ENCODE data around the gene AEBP2. TPM values are rescaled to one million over a fixed set of nuclear protein-coding genes. Genes with fewer than 3 reads are reported as not detected.
"Not testable (repeated sequence)": the region's sequence is repeated elsewhere in the genome, so short reads cannot be mapped to it uniquely, and the experiment has no call there.

AEBP2 gene
- total and polyA plus RNA-seq, 12 donors, result 5.7 to 31.6 (median 28.2) TPM

DNA sequence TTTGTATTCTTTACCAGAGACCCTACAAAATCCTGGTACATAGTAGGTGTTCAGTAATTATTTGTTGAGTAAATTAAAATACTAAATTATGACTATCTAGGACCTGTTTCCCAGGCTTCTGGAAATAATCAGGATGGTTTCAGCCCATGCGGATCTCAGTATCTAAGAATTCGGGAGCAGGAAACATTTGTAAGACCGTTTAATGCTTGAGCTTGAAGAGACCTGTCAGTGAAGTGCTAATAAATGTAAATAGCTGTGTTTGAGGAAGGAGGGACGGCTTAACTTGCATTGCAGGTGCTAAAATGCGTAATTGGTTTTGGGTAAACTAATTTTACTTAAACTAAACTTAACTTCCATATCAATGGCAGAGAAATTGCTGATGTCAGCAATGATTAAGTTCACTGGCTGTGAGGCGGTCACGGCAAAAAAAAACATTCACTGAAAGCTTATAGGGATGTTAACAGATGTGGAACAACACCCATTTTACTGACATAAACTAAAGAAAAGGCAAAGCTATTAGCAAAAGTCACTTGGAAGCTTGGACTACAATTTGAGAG, 28.6 kb upstream of the AEBP2 start:
- no peaks in the 10 kb centered on the region for H3K36me3 ChIP-seq
- no peak for DNase-seq
- peak overlapping the region in 9 of 10 donors; percentile 5 to 82 (median 39) for H3K27ac ChIP-seq
- H3K27me3 ChIP-seq, result no peaks in the 10 kb centered on the region
- TF ChIP-seq, protein P1, sequence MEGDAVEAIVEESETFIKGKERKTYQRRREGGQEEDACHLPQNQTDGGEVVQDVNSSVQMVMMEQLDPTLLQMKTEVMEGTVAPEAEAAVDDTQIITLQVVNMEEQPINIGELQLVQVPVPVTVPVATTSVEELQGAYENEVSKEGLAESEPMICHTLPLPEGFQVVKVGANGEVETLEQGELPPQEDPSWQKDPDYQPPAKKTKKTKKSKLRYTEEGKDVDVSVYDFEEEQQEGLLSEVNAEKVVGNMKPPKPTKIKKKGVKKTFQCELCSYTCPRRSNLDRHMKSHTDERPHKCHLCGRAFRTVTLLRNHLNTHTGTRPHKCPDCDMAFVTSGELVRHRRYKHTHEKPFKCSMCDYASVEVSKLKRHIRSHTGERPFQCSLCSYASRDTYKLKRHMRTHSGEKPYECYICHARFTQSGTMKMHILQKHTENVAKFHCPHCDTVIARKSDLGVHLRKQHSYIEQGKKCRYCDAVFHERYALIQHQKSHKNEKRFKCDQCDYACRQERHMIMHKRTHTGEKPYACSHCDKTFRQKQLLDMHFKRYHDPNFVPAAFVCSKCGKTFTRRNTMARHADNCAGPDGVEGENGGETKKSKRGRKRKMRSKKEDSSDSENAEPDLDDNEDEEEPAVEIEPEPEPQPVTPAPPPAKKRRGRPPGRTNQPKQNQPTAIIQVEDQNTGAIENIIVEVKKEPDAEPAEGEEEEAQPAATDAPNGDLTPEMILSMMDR (IDR thresholded peaks at IDR 0.05), result no peak
- ATAC-seq, result peak in 1 of 8 donors; percentile 26
- peaks cover 7 to 49% (median 26%) of the 10 kb centered on the region in 9 donors for H3K4me1 ChIP-seq
- H3K4me3 ChIP-seq, result no peak overlapping the region
- intact Hi-C loops (cut with DNase I), result no loop called here
- H3K9me3 ChIP-seq, result no peaks in the 10 kb centered on the region
- WGBS, 2 donors, result 48 to 51% methylated on average over 7 of the region's 7 CpGs

DNA sequence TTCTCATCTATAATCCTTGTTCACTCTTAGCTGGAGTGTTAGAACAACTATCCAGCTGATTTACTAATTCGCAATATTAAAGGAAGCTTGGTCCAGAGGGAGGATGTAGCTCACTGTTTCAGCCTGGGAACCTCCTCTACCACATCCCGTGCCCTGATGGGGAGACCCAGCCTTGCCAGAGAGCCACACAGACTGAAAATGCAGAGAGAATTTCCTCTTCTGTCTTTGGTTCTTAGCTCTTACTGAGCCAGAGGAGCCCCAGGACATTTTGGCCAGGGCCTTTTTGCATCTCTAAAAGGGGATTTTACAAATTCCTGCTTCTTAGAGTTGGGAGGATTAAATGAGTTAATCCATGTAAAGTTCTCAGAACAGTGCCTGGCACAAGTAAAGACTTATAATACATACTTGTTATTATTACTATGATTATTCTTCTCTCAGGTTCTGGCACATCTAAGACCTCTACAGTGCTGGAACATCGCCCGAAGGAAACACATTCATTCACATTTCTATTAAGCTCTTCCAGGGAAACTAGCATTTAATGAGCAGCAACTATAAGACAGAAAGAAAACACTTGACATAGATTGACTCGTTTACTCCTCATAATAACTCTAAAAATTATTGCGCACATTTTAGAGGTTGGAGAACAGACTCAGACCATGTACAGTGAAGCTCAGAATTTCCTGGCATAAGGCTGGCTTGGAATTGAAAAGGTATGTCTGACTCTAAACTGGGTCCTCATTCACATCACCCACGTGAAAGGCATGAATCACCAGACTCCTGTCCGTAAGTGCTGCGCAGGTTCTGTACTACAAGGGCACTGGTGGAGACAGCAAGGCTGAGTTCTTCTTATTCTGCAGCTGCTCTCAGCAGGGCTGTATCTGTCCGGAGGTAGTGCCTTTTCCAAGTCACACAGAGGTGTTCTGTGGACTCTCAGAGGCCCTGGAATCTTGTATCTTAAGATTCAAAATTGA, 27.8 kb upstream of the AEBP2 start:
- TF ChIP-seq, protein P1 (IDR thresholded peaks at IDR 0.05), result no peak
- no peak overlapping the region for H3K4me3 ChIP-seq
- peaks cover 7 to 49% (median 26%) of the 10 kb centered on the region in 9 donors for H3K4me1 ChIP-seq
- H3K27ac ChIP-seq, result peak overlapping the region in 7 of 10 donors; percentile 12 to 82 (median 39)
- no peaks in the 10 kb centered on the region for H3K36me3 ChIP-seq
- no peaks in the 10 kb centered on the region for H3K9me3 ChIP-seq
- ATAC-seq (peak in 7 of 8 donors; percentile 32 to 79 (median 61)), DNase-seq (no peak)
- intact Hi-C loops (cut with DNase I), result no loop called here
- WGBS, 2 donors, result 79% methylated on average over 10 of the region's 10 CpGs
- no peaks in the 10 kb centered on the region for H3K27me3 ChIP-seq

DNA sequence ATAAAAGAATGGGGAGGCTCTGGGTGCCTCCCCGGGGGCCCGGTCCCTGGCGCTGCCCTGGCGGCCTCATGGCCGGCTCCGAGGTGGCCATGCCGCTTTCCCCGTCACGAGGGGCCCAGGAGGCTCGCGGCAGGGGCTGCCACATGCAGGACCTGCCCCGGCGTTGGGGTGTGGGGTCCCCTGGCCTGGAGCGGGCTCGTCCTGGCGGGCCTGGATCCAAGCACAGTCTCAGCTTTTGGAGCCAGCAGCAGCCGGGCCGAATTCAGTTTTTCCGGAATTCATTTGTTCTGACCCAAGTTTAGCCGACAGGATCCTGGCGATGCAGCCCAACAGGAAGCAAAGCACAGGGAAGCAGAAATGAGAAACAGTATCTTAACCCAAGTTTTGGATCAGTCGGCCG, 26.4 kb upstream of the AEBP2 start:
- DNase-seq (peak in 1 of 2 donors; percentile 26), ATAC-seq (peak in 5 of 8 donors; percentile 28 to 56 (median 46))
- Histone ChIP-seq H3K9me3 (no peaks in the 10 kb centered on the region), H3K27me3 (no peaks in the 10 kb centered on the region), H3K4me1 (peaks cover 7 to 49% (median 26%) of the 10 kb centered on the region in 9 donors), H3K36me3 (no peaks in the 10 kb centered on the region), H3K27ac (peak overlapping the region; percentile 40 to 82 (median 57)), H3K4me3 (peak overlapping the region in 5 of 10 donors; percentile 16 to 38 (median 28))
- WGBS, 2 donors, result 60 to 62% methylated on average over 23 of the region's 23 CpGs
- intact Hi-C loops (cut with DNase I), result no loop called here
- TF ChIP-seq, protein P1 (IDR thresholded peaks at IDR 0.05), result no peak

DNA sequence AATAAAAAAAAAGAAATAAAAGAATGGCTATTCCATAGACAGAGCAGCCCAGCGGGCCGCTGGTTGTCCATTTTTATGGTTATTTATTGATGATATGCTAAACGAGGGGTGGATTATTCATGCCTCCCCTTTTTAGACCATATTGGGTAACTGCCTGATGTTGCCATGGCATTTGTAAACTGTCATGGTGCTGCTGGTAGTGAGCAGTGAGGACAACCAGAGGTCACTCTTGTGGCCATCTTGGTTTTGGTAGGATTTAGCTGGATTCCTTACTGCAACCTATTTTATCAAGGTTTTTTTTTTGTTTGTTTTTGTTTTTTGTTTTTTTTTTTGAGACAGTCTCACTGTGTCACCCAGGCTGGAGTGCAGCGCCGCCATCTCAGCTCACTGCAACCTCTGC, 25.7 kb upstream of the AEBP2 start:
- 95 to 96% methylated on average over 5 of the region's 5 CpGs for WGBS, 2 donors
- H3K9me3 ChIP-seq; intact Hi-C loops (cut with DNase I); H3K27me3 ChIP-seq; H3K36me3 ChIP-seq; ATAC-seq; DNase-seq; H3K4me3 ChIP-seq: not testable (repeated sequence)
- H3K4me1 ChIP-seq, result peaks cover 7 to 48% (median 26%) of the 10 kb centered on the region in 9 donors
- peak overlapping the region in 3 of 10 donors; percentile 57 to 82 (median 61) for H3K27ac ChIP-seq

All from heart right ventricle (tissue), 16 donors.